Adrenal gland (tissue), 12 donors: ENCODE results near the gene STARD10. TPM values are rescaled to one million over a fixed set of nuclear protein-coding genes. Genes with fewer than 3 reads are reported as not detected.
A peak's percentile ranks its signal among the peaks of the same experiment; 100 is the strongest.

Experiments used
- DNase-seq, 7 donors: peaks; one replicate each; pipeline ENCODE4 v3.0.0-alpha.2; 2019 to 2020
- H3K27ac ChIP-seq, 5 donors: fragments of 200-600 bp; sonication (generic) in 4 of 5; 1 replicate in 3 of 5; 2 replicates in 2 of 5; pipeline versions ENCODE4 v1.5.1 to v1.8.0; 2016 to 2020; ENCODE audit warnings: mild to moderate bottlenecking in 1 of 5
- H3K27me3 ChIP-seq: fragments of 200-600 bp; 2 replicates; pipeline ENCODE4 v1.8.0; 2021
- H3K36me3 ChIP-seq, 2 donors: fragments of 200-600 bp; replicated peaks in 1 of 2; 1 replicate in 1 of 2; 2 replicates in 1 of 2; pipeline versions ENCODE4 v1.5.1 to v1.8.0; 2018 to 2022
- H3K4me1 ChIP-seq, 2 donors: fragments of 200-600 bp; replicated peaks in 1 of 2; 1 replicate in 1 of 2; 2 replicates in 1 of 2; pipeline versions ENCODE4 v1.5.1 to v1.8.0; 2018 to 2021
- H3K4me3 ChIP-seq, 4 donors: fragments of 200-600 bp; sonication (generic) in 3 of 4; one replicate each; pipeline ENCODE4 v1.5.1; 2016 to 2018
- H3K9me3 ChIP-seq, 3 donors: fragments of 200-600 bp; sonication (generic) in 1 of 3; replicated peaks in 1 of 3; 1 replicate in 2 of 3; 2 replicates in 1 of 3; pipeline versions ENCODE4 v1.5.1 to v1.8.0; 2016 to 2021
- POLR2A ChIP-seq, 2 donors: fragments of 450-650 bp; IDR thresholded peaks; one replicate each; pipeline ENCODE4 v1.6.1; 2017; ENCODE audit warnings: antibody characterized with exemption in 2 of 2, mild to moderate bottlenecking in 2 of 2, moderate library complexity in 1 of 2
- WGBS, 4 donors: extraction: QIAGEN DNeasy Blood & Tissue Kit in 2 of 4; methylation state at CpG; one replicate each; pipeline versions ENCODE4 v1.1.5 to v1.1.7; 2013 to 2017; 5-methylcytosine and 5-hydroxymethylcytosine counted together
- intact Hi-C, 2 donors: fragments of 100-400 bp; cut with DNase I; formaldehyde crosslinking; loops; one replicate each; pipeline versions ENCODE4 v1.14.1 to v1.15.0; 2022 to 2023
- polyA plus RNA-seq, 3 donors: library from polyadenylated mRNA; stranded (reverse); fragments of 200-250 nt in 2 of 3; fragments of 350-450 nt in 1 of 3; fragmentation: Illumina TruSeq in 1 of 3; extraction: RNeasy Lipid Tissue Mini Kit (QIAGEN cat#74804) in 1 of 3; gene quantifications; one replicate each; pipeline ENCODE4 v1.2.3, GENCODE V29; 2013 to 2014
- total RNA-seq, 9 donors: library from RNA; depleted of rRNA in 4 of 9; stranded (reverse); fragments of >200 nt in 4 of 9; fragments of 120-200 nt in 1 of 9; fragmentation: NEBNext Ultra II Directional in 1 of 9; extraction: Animal tissue kit (Norgen Biotek cat#: 25700) in 1 of 9; gene quantifications; one replicate each; pipeline versions ENCODE4 v1.1.0 to v1.2.4, GENCODE V29; 2013 to 2023
- TF ChIP-seq, protein P1 (sequence below), 6 experiments: fragments of 450-650 bp in 4 of 6; fragments of 200-600 bp in 2 of 6; sonication (generic) in 1 of 6; IDR thresholded peaks; 1 replicate in 5 of 6; 2 replicates in 1 of 6; pipeline versions ENCODE4 v1.5.1 to v1.8.0; 2016 to 2021; ENCODE audit warnings: antibody characterized with exemption in 6 of 6, mild to moderate bottlenecking in 2 of 6, moderate library complexity in 1 of 6
- donor health status: healthy with polysubstance abuse.
- donor health status: Bipolar disorder and iron deficiency.
- donor health status: DM: yes; HTN: yes; CAD: no.
- donor health status: DM: no; HTN: no; CAD: no.
- donor health status: DM: no; HTN: no; CAD: no.
- donor health status: DM: yes; HTN: yes; CAD: no.

Gene STARD10
- total and polyA plus RNA-seq, 12 donors = 190 to 668 (median 350) TPM

DNA sequence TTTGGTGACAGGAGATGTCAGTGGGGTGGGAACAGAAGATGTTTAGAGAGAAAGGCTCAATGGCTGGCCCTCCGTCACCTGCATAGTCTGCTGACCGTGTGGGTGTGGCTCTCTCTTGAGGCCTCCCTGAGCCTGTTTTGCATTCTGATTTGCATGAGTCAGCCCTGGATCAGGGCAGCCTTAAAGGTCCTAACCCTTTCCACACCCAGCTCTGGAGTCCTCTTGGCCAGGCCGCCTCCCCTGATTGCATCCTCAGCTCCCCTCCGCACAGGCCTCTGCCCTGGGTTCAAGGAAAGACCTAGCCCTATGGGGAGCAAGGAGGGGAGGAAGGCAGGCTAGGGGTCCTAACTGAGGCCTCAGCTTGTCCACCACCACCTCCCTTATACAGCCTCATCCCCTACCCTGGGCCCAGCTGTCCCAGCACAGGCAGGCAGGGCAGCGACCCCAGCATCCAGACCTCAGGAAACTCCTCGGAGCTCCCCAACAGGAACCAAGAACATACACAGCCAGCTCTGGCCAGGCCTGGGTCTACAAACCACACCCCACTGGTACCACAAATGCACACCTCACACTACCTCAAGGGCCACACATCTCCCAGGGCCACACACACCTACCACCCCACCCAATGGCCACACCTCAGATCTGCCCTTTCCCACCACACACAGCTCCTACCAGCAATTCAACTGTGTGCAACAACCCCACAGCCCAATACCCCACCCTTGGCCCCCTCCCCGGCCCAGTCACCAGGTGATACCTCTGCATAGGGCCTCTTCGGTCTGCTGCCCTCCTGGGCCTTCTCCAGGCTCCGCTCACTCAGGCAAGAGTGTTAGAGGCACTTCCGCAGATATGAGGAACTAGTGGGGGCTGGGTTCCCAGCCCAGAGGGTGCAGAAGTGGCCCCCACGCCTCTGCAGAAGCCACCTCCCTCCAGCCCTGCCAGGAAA, 55.4 kb downstream of the STARD10 start:
- Histone ChIP-seq H3K27me3 (no peaks in the 10 kb centered on the region), H3K36me3 (no peaks in the 10 kb centered on the region), H3K4me1 (peaks cover 53 to 76% of the 10 kb centered on the region in 2 donors), H3K9me3 (no peaks in the 10 kb centered on the region), H3K4me3 (peak overlapping the region in 1 of 4 donors; percentile 5), H3K27ac (peak overlapping the region in 4 of 5 donors; percentile 56 to 79 (median 76))
- peak in 3 of 7 donors; percentile 45 to 61 (median 48) for DNase-seq
- TF ChIP-seq, protein P1, sequence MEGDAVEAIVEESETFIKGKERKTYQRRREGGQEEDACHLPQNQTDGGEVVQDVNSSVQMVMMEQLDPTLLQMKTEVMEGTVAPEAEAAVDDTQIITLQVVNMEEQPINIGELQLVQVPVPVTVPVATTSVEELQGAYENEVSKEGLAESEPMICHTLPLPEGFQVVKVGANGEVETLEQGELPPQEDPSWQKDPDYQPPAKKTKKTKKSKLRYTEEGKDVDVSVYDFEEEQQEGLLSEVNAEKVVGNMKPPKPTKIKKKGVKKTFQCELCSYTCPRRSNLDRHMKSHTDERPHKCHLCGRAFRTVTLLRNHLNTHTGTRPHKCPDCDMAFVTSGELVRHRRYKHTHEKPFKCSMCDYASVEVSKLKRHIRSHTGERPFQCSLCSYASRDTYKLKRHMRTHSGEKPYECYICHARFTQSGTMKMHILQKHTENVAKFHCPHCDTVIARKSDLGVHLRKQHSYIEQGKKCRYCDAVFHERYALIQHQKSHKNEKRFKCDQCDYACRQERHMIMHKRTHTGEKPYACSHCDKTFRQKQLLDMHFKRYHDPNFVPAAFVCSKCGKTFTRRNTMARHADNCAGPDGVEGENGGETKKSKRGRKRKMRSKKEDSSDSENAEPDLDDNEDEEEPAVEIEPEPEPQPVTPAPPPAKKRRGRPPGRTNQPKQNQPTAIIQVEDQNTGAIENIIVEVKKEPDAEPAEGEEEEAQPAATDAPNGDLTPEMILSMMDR (IDR thresholded peaks at IDR 0.05) = no peak
- no peak for TF ChIP-seq POLR2A (IDR thresholded peaks at IDR 0.05)
- 75 to 85% (median 82%) methylated on average over 7 to 11 of the region's 11 CpGs for WGBS, 4 donors
- intact Hi-C loops = no loop called here

DNA sequence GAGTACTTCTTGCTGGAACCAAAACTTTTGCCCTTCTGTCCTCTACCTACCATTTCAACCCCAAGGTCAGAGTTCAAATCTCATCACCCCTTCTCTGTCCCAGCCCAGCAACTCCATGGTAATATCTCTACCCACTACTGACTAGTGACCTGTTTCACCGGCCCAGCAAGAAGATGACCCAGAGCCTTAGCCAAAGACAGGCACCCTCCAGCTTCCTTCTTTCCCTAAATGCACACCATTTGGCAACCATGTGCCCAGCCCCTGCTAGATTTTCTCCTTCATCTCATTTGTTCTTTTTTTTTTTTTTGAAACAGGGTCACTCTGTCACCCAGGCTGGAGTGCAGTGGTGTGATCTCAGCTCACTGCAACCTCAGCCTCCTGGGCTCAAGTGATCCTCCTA, 56.5 kb downstream of the STARD10 start:
- intact Hi-C loops = no loop called here
- no peaks in the 10 kb centered on the region for H3K27me3 ChIP-seq
- H3K27ac ChIP-seq = peak overlapping the region; percentile 8 to 88 (median 74)
- no peaks in the 10 kb centered on the region for H3K9me3 ChIP-seq
- TF ChIP-seq, protein P1 (IDR thresholded peaks at IDR 0.05) = no peak
- no peak for TF ChIP-seq POLR2A (IDR thresholded peaks at IDR 0.05)
- WGBS, 4 donors = 73 to 79% (median 77%) methylated on average over 1 of the region's 1 CpG
- H3K4me3 ChIP-seq = no peak overlapping the region
- DNase-seq = no peak
- H3K36me3 ChIP-seq = no peaks in the 10 kb centered on the region
- peaks cover 51 to 74% of the 10 kb centered on the region in 2 donors for H3K4me1 ChIP-seq

DNA sequence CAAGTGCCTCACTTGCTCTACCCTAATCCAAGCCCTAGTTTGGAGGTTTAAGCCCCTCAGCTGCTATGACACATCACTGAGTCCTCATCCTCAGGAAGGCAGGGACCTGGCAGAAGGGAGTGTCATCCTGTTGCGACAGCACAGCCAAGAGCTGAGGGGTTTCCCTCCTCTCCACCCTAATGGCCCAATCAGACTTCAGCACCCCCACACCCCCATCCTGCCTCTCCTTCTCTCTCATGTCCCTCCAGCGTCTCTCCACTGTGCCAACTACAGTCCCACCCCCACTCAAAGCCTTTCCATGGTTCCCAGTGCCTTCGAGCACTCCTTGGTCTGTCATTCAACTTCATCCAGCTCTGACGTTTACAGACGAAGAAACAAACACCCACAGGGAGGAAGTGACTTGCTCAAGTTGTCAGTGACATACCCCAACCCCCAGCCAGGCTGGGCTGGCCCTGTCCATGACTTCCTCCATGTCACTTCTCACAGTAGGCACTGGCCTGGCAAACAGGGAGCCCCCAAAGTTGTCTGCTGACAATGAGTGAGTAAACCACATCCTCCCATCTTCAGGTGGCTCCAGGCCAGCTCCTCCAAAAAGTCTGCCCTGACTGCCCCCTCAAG, 57.3 kb downstream of the STARD10 start:
- Histone ChIP-seq H3K36me3 (no peaks in the 10 kb centered on the region), H3K27ac (peak overlapping the region; percentile 8 to 88 (median 74)), H3K27me3 (no peaks in the 10 kb centered on the region), H3K4me3 (no peak overlapping the region), H3K4me1 (peaks cover 47 to 72% of the 10 kb centered on the region in 2 donors), H3K9me3 (no peaks in the 10 kb centered on the region)
- 41 to 47% (median 44%) methylated on average over 5 of the region's 5 CpGs for WGBS, 4 donors
- DNase-seq = peak in 4 of 7 donors; percentile 60 to 71 (median 66)
- intact Hi-C loops = no loop called here
- TF ChIP-seq, protein P1 (IDR thresholded peaks at IDR 0.05) = no peak
- no peak for TF ChIP-seq POLR2A (IDR thresholded peaks at IDR 0.05)

DNA sequence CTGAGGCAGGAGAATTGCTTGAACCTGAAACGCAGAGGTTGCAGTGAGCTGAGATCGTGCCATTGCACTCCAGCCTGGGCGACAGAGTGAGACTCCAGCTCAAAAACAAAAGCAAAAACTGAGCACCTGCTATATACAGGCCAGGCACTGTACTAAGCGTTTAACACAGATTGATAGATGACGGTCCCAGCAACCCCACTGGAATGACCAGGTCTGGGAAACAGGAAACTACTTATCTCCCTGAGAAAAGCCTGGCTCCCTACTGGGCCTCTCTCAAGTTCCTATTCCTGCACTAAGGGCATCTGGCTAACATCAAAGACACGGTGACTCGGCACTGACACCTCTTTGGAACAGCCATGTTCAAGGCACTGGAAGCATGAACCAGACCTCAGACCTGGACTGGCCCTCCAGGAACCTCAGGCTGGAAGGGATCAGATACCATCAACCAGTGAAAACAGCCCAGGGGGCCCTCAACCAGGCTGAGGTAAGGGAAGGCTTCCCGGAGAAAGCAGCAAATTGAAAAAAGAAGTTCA, 58.3 kb downstream of the STARD10 start:
- Histone ChIP-seq H3K27ac (peak overlapping the region in 3 of 5 donors; percentile 36 to 79 (median 73)), H3K9me3 (no peaks in the 10 kb centered on the region), H3K4me1 (peaks cover 38 to 62% of the 10 kb centered on the region in 2 donors), H3K4me3 (no peak overlapping the region), H3K36me3 (no peaks in the 10 kb centered on the region), H3K27me3 (no peaks in the 10 kb centered on the region)
- 57 to 66% (median 62%) methylated on average over 8 of the region's 8 CpGs for WGBS, 4 donors
- intact Hi-C loops = no loop called here
- TF ChIP-seq, protein P1 (IDR thresholded peaks at IDR 0.05) = no peak
- TF ChIP-seq POLR2A (IDR thresholded peaks at IDR 0.05) = no peak
- DNase-seq = peak in 4 of 7 donors; percentile 37 to 87 (median 50)
